Fibroblast of peridontal ligament (primary cell): ENCODE data around the gene JUN.

Source experiments
- DNase-seq: peaks from one replicate; pipeline ENCODE4 v3.0.0-alpha.2; 2010; ENCODE audit errors: extremely low read depth

The JUN gene

GRCh38 chr1:58783993-58784757 lies at the start of gene JUN:
Gene JUN, minus strand, starts transcription at chr1:58784047. Its CDS starts 977 bp downstream, at chr1:58783070.
- peak; percentile 100 for DNase-seq

GRCh38 chr1:58833166-58833565 lies 49.3 kb upstream of the JUN start:
- DNase-seq: no peak

GRCh38 chr1:58830291-58830690 lies 46.4 kb upstream of the JUN start:
- DNase-seq: peak; percentile 26

GRCh38 chr1:58829866-58830265 lies 46.0 kb upstream of the JUN start:
- peak; percentile 44 for DNase-seq

- no peak for DNase-seq
These were observed 43.5 kb upstream of the JUN start for GRCh38 chr1:58827298-58827697.

- no peak for DNase-seq
These were observed 41.0 kb upstream of the JUN start for GRCh38 chr1:58824753-58825389.

- DNase-seq: peak; percentile 80
These were observed 39.7 kb upstream of the JUN start for GRCh38 chr1:58823481-58824010.

- no peak for DNase-seq
These were observed 37.5 kb upstream of the JUN start for GRCh38 chr1:58821309-58821708.

- DNase-seq: no peak
These were observed 35.1 kb upstream of the JUN start for GRCh38 chr1:58818976-58819375.

GRCh38 chr1:58818075-58818474 lies 34.2 kb upstream of the JUN start:
- DNase-seq: peak; percentile 89

GRCh38 chr1:58816747-58817221 lies 32.9 kb upstream of the JUN start:
- no peak for DNase-seq

- DNase-seq: peak; percentile 89
These were observed 32.4 kb upstream of the JUN start for GRCh38 chr1:58816072-58816746.

- DNase-seq: no peak
These were observed 31.8 kb upstream of the JUN start for GRCh38 chr1:58815686-58816071.

- DNase-seq: peak; percentile 86
These were observed 31.3 kb upstream of the JUN start for GRCh38 chr1:58815069-58815685.

GRCh38 chr1:58814251-58815068 lies 30.6 kb upstream of the JUN start:
- DNase-seq: no peak

GRCh38 chr1:58813801-58814200 lies 30.0 kb upstream of the JUN start:
- DNase-seq: no peak

- DNase-seq: no peak
These were observed 29.5 kb upstream of the JUN start for GRCh38 chr1:58813361-58813760.

- DNase-seq: no peak
These were observed 29.1 kb upstream of the JUN start for GRCh38 chr1:58812926-58813325.

- DNase-seq: no peak
These were observed 28.6 kb upstream of the JUN start for GRCh38 chr1:58812468-58812867.

- no peak for DNase-seq
These were observed 27.5 kb upstream of the JUN start for GRCh38 chr1:58811303-58811702.
